ENCODE measurements around the gene SEMA4D. TPM values are rescaled to one million over a fixed set of nuclear protein-coding genes. Genes with fewer than 3 reads are reported as not detected.

The SEMA4D gene
- total and polyA plus RNA-seq, 2 of the 13 experiments (the other 11 are each of a cell fraction or from before 2014, with no cell fraction given) = 0.13 to 0.16 TPM

GRCh38 chr9:89319015-89319905, 178.7 kb downstream of the SEMA4D start:
- DNase-seq (ENCODE audit: low spot score) (no peak), FAIRE-seq (no peak), ATAC-seq (no peak)
- POLR2A ChIA-PET = interaction anchor here (1.0 to 2.0 kb wide), 5 partner anchors 9 to 237 kb away, joined by 3 to 17 read pairs (median 7); partner anchors contain the start of gene CKS2
- Histone ChIP-seq H3K36me3 (replicated peaks in 1 of 2; ENCODE audit: control insufficient read depth in 1 of 2, insufficient read depth in 2 of 2, low read length in 2 of 2) (peaks cover 0 to 23% of the 10 kb centered on the region in 2 experiments; a peak in 2 of 5 replicates), H3K4me1 (ENCODE audit: insufficient read depth, low read length) (peaks cover 76% of the 10 kb centered on the region), H3K9ac (ENCODE audit: insufficient read depth, low read depth, low read length) (peak overlapping the region; percentile 97), H2AFZ (ENCODE audit: low read length) (no peak overlapping the region), H4K20me1 (ENCODE audit: insufficient read depth, low read length) (peaks cover 2% of the 10 kb centered on the region; the same call in 1 of the 2 replicates), H3K27me3 (ENCODE audit: control insufficient read depth in 1 of 2, insufficient read depth in 2 of 2, low read length in 2 of 2) (no peaks in the 10 kb centered on the region), H3K4me3 (replicated peaks in 1 of 3; ENCODE audit: insufficient read depth in 1 of 3, low read depth in 2 of 3, low read length in 3 of 3) (peak overlapping the region; percentile 71 to 81 (median 71)), H3K27ac (ENCODE audit: extremely low read length, insufficient read depth, low read length) (peak overlapping the region; percentile 98), H3K79me2 (ENCODE audit: insufficient read depth, low read length) (peaks cover 81% of the 10 kb centered on the region), H3K9me3 (ENCODE audit: low read length) (no peaks in the 10 kb centered on the region), H3K4me2 (ENCODE audit: low read depth, low read length) (peak overlapping the region; percentile 80)
- intact Hi-C loops (cut with micrococcal nuclease; ENCODE audit: unreplicated experiment) = loop anchor here (1.0 kb wide), 1 partner anchor 229 kb away; no protein-coding TSS in a partner anchor
- BruUV-seq (replicated peaks) = TSS peak; percentile 24
- CTCF ChIA-PET (ENCODE audit: low intra/inter-chr PET ratio, low total read pairs) = interaction anchor here (2.3 kb wide), 1 partner anchor 230 kb away, joined by 13 read pairs; no protein-coding TSS in a partner anchor
- in situ Hi-C loops (cut with HindIII; ENCODE audit: extremely low pct_ligation_motif_present, low pct_unique_long_range_greater_than_20kb) = loop anchor here (10.0 kb wide), 1 partner anchor 236 kb away; no protein-coding TSS in a partner anchor
- 7% methylated on average over 13 of the region's 13 CpGs for WGBS (ENCODE audit: low lambda C conversion rate)
- peak; percentile 87 for TF ChIP-seq CEBPG (CRISPR knock-in tag; IDR thresholded peaks at IDR 0.05)
- TF ChIP-seq CREB1 (IDR thresholded peaks at IDR 0.05) = peak; percentile 88
- peak; percentile 50 for TF ChIP-seq CREB1 (CRISPR knock-in tag; IDR thresholded peaks at IDR 0.05)
- TF ChIP-seq REST (IDR thresholded peaks at IDR 0.05; ENCODE audit: borderline replicate concordance in 1 of 2, low read depth in 1 of 2, low read length in 2 of 2) = no peak
- no peak for TF ChIP-seq ZNF292 (CRISPR knock-in tag; IDR thresholded peaks at IDR 0.05; ENCODE audit: borderline replicate concordance, low read depth)
- TF ChIP-seq AHDC1 (CRISPR knock-in tag; IDR thresholded peaks at IDR 0.05; ENCODE audit: borderline replicate concordance) = 0 out of 2 replicates have a peak, but pooled peaks have one; percentile 1
- no peak for TF ChIP-seq TEAD3 (CRISPR knock-in tag; optimal IDR thresholded peaks at IDR 0.05; ENCODE audit: borderline replicate concordance)
- TF ChIP-seq ATF3 (CRISPR knock-in tag; IDR thresholded peaks at IDR 0.05) = peak; percentile 71; the same call in 1 of the 2 replicates
- no peak for TF ChIP-seq ZFP36L2 (CRISPR knock-in tag; IDR thresholded peaks at IDR 0.05)
